ENCODE measurements around the gene CLIC5.

Gene CLIC5

GRCh38 chr6:45997875-45998506 lies 17.7 kb downstream of the CLIC5 start:
- DNase-seq (ENCODE audit: low read depth in 2 of 2): no peak

- no peak for DNase-seq (ENCODE audit: low read depth in 2 of 2)
These were observed 24.5 kb downstream of the CLIC5 start for GRCh38 chr6:45991189-45991588.

GRCh38 chr6:45990162-45990561 lies 25.5 kb downstream of the CLIC5 start:
- DNase-seq (ENCODE audit: low read depth in 2 of 2): no peak

GRCh38 chr6:45988635-45989034 lies 27.0 kb downstream of the CLIC5 start:
- no peak for DNase-seq (ENCODE audit: low read depth in 2 of 2)

- DNase-seq (ENCODE audit: low read depth in 2 of 2): no peak
These were observed 27.8 kb downstream of the CLIC5 start for GRCh38 chr6:45987856-45988255.

- DNase-seq (ENCODE audit: low read depth in 2 of 2): no peak
These were observed 28.9 kb downstream of the CLIC5 start for GRCh38 chr6:45986746-45987274.

- no peak for DNase-seq (ENCODE audit: low read depth in 2 of 2)
These were observed 30.8 kb downstream of the CLIC5 start for GRCh38 chr6:45984788-45985425.

- DNase-seq (ENCODE audit: low read depth in 2 of 2): no peak
These were observed 31.3 kb downstream of the CLIC5 start for GRCh38 chr6:45984347-45984746.

GRCh38 chr6:45983062-45983461 lies 32.6 kb downstream of the CLIC5 start:
- no peak for DNase-seq (ENCODE audit: low read depth in 2 of 2)

- DNase-seq (ENCODE audit: low read depth in 2 of 2): no peak
These were observed 33.2 kb downstream of the CLIC5 start for GRCh38 chr6:45982280-45983036.

- DNase-seq (ENCODE audit: low read depth in 2 of 2): no peak
These were observed 34.6 kb downstream of the CLIC5 start for GRCh38 chr6:45981046-45981445.

- DNase-seq (ENCODE audit: low read depth in 2 of 2): no peak
These were observed 36.3 kb downstream of the CLIC5 start for GRCh38 chr6:45979311-45979710.

- DNase-seq (ENCODE audit: low read depth in 2 of 2): no peak
These were observed 41.1 kb downstream of the CLIC5 start for GRCh38 chr6:45974596-45974995.

GRCh38 chr6:45972795-45973503 lies 42.7 kb downstream of the CLIC5 start:
- no peak for DNase-seq (ENCODE audit: low read depth in 2 of 2)

- no peak for DNase-seq (ENCODE audit: low read depth in 2 of 2)
These were observed 44.4 kb downstream of the CLIC5 start for GRCh38 chr6:45971287-45971686.

GRCh38 chr6:45970326-45970725 lies 45.3 kb downstream of the CLIC5 start:
- DNase-seq (ENCODE audit: low read depth in 2 of 2): no peak

- DNase-seq (ENCODE audit: low read depth in 2 of 2): no peak
These were observed 45.8 kb downstream of the CLIC5 start for GRCh38 chr6:45969883-45970282.

GRCh38 chr6:45969026-45969425 lies 46.6 kb downstream of the CLIC5 start:
- DNase-seq (ENCODE audit: low read depth in 2 of 2): no peak

- no peak for DNase-seq (ENCODE audit: low read depth in 2 of 2)
These were observed 48.3 kb downstream of the CLIC5 start for GRCh38 chr6:45967363-45967762.

- no peak for DNase-seq (ENCODE audit: low read depth in 2 of 2)
These were observed 48.9 kb downstream of the CLIC5 start for GRCh38 chr6:45966797-45967196.

- DNase-seq (ENCODE audit: low read depth in 2 of 2): no peak
These were observed 49.3 kb downstream of the CLIC5 start for GRCh38 chr6:45966340-45966739.

GRCh38 chr6:45965792-45966191 lies 49.9 kb downstream of the CLIC5 start:
- DNase-seq (ENCODE audit: low read depth in 2 of 2): no peak

Data from stimulated activated CD4-positive, alpha-beta T cell treated with anti-CD3 and anti-CD28 coated beads, Interleukin-1b, Interleukin-23, amount 100 ng/mL, for 4 hours (primary cell).